Superior temporal gyrus (tissue), 1 donor: Measurements from ENCODE around the gene INPP4B.
A peak's percentile ranks its signal among the peaks of the same experiment; 100 is the strongest.
"Not testable (repeated sequence)": the region's sequence is repeated elsewhere in the genome, so short reads cannot be mapped to it uniquely, and the experiment has no call there.

Experiments
- DNase-seq: peaks from one replicate; pipeline ENCODE4 v3.0.0-alpha.2; 2016; ENCODE audit errors: extremely low spot score

INPP4B gene

GRCh38 chr4:142826503-142827241 is 19.4 kb downstream of the INPP4B start:
- DNase-seq: no peak

DNA sequence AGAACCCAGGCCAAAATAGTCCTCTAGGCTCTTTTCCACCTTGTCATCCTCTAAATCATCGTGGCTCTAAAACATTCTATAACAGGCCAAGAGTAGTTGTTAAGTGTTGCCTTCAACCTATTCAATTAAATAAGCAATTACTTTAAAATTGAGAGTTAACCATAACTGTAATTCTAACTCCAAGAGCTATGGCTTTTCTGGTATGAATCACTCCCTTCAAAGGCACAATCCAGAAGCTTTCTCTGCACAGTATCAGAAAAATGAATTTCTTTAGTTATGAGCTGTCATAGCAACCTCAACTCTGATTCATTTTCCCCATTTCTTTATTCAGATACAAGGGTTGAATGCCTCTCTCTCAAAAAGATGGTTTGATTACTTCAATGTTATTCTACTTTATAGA is 21.7 kb downstream of the INPP4B start:
- no peak for DNase-seq

GRCh38 chr4:142823796-142824195 is 22.3 kb downstream of the INPP4B start:
- no peak for DNase-seq

DNA sequence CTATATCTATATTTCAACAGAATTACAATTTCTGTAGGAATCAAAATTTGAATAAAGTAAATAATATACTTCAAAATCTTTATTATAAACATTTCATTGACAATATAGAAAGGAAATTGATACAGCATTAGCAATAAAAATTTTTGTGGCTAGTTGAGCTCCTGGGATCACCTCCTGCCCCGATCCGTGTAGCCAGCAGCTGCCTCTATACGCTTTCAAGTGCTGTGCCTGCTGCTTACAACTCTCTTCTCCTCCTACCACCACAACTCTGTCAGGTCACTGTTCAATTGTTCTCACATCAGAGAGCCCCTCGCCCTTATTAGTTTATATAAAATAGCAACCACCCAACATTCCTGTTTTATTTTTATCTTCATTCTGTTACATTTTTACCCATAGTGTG is 27.6 kb downstream of the INPP4B start:
- DNase-seq: no peak

GRCh38 chr4:142818031-142818430 is 28.1 kb downstream of the INPP4B start:
- no peak for DNase-seq

DNA sequence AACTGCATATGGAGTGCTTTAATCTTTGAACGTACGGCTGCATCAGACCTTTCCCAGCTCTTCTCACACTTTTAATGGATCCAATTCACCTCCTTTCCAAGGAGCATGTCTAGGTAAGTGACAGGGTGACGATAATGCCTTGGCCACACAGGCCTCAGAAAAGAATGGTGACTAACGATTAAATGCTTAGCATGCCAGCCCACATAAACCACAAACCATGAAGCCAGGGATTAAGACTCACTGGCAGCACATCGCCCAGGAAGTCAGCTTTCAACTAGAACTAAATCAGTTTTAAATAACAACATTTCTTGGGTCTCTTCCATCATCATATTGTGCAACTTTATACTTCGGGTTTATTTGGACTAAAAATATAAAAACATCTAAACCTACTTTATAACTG is 28.7 kb downstream of the INPP4B start:
- DNase-seq: no peak

DNA sequence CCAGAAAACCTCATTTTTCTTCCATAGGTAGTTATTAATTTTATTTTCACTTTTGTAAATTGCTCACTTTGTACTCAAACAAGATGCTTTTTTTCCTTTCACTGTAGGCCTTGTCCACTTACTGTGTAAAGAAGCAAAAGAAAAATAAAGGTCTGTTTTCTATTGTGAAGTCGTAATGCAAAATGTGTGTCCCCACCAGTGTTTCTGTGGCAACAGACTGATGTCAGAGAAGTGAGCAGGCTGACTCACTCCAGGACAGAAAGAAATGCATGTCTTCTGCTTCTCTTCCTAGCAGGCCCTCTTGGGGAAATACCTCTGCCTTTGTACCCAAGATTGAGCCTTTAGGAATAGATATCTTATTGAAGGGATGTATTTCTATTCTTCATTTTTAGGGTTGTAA is 30.3 kb downstream of the INPP4B start:
- DNase-seq: no peak

DNA sequence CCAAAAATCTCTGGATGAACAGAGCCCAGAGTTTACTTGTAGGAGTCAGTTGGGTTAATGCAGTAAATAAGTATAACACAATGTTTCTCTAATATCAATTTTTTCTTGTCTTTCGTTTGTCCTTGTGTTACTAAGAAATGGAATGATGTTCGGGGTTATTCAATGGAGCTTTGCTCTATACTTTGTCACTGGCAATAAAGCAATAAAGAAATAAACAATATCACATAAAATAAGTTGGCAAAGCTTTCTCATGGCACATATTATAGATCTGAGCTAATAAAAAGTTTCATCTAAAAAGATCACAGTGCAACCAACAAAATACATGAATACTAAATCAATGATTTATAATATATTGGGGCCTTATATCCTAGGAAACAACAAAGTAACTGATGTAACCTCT is 32.7 kb downstream of the INPP4B start:
- no peak for DNase-seq

DNA sequence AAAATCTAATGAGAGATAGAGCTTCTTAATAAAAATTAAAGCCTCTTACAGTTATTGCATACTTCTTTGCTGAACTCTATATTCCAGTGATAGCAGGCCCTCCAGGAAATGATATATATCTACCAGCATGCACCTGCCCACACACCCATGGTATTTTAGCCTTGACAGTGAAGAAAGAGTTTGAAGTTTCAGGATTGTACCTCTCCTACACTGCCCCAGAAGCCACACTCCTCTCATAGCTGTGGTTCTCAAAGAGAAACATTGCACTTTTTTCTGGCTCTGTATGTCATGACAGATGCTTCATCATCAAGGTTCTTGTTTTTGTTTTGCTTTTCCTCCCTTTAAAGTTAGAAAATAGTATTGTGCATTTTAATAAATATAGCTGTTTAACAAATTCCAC is 34.0 kb downstream of the INPP4B start:
- DNase-seq: no peak

DNA sequence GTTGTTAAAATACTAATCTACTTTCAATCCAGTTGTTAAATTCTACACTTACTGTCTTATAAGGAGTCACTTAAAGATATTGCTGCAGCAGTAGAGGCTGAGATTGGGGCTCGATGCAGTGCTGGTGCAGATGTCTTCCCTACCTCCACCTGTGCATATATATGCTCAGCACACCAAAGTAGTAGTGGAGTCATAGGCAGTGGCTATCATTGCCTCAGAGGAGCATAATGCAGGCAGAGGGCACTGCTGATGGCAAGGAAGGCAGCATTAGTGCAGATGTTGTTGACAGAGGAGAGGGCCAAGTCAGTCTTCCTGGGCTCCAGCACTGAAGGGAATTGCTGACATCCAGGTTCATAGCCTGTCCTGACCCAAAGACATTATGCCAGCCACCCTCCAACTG is 35.1 kb downstream of the INPP4B start:
- no peak for DNase-seq

- no peak for DNase-seq
Observed at GRCh38 chr4:142809559-142809958, 36.5 kb downstream of the INPP4B start.

GRCh38 chr4:142803879-142804278 is 42.2 kb downstream of the INPP4B start:
- DNase-seq: not testable (repeated sequence)

- no peak for DNase-seq
Observed at GRCh38 chr4:142801966-142802365, 44.1 kb downstream of the INPP4B start.

DNA sequence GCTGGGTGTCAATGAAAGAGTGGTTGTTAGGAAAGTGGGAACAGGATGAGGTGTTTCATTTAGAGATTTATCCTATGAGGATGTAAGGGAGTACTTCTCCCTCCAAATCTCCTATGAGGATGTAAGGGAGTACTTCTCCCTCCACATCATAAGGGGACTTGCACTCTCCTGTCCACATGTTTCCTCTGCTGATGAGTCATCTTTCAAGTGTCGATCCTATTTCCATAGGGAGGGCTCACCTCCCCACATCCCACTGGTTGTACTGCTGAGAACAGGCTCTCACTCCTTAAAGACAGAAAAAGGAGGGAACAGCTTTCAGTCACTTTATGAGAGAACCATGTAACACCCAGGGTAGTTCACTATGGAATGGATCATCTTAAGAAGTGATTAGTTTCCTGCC is 65.0 kb downstream of the INPP4B start:
- DNase-seq: no peak

DNA sequence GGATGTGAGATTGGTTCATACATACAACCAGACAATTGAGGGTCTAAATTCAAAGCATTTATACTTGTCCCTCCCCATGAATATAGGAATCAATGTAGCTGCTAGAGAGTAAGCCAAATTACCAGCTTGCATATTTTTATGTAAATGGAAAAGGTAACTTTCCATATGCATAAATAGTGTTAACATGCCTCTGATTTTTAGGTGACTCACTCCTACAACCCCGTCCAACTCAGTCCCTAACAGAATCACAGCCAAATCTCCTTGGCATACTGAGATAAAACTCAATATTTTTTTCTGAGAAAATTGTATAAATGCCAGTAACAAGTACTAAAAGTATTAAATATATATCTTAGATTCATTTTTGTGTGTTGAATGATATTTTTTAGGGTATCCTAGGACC is 67.2 kb downstream of the INPP4B start:
- peak; percentile 51 for DNase-seq

DNA sequence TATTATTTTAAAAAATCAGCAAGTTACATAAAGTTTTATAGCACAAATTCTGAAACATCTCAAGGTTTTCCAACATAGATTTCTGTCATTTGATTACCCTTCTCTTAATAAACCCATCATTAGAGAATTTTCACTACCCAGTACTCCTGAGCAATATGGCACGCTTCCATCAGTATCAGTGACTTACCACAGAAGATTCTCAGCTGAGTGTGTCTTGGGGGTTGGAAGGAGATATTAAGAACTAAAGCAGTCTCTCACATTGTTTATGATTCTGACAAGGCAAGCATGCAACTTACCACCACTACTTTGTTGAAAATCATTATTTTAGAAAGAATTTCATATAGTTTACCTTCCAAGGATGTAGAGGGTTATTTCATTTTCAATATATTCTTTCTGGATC is 67.7 kb downstream of the INPP4B start:
- DNase-seq: no peak

GRCh38 chr4:142777045-142777743 is 68.9 kb downstream of the INPP4B start:
- DNase-seq: no peak

GRCh38 chr4:142776026-142776425 is 70.1 kb downstream of the INPP4B start:
- DNase-seq: no peak

DNA sequence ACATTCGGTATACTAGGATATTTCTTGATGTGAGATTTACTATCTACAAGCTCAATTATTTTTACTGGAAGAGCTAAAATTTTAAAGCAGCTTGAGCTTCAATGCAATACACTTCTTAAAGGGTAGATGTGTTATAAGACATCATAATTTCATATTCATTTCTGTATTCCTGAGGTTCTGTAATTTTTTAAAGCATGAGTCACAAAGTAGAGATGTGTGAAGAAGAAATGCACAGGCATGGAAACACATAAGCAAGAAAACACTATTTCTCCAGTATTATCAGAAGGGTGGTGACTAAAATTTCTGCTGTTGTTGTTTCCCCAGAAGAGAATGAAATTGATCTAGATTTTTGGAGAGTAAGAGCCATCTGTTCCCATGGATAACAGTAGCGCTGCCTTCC is 72.6 kb downstream of the INPP4B start:
- DNase-seq: peak; percentile 42

DNA sequence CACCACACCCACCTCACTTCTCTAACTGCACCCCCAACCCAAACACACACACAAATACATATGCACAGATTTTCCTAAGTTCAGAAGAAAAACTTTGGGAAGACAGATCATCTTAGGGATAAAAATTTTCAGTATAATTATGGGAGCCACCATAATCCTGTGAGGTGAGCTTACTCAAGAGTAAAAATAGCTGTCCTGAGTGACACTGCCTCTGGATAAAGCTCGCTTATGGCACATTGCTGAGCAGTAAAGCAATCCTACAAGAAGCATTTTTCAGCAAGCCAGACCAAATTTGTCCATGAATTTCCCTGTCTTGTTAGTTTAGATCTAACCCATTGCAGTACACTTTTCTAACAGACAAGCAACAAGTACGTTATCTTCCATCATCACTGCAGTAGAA is 83.8 kb downstream of the INPP4B start:
- no peak for DNase-seq

- DNase-seq: no peak
Observed at GRCh38 chr4:142752202-142752786, 93.8 kb downstream of the INPP4B start.

- no peak for DNase-seq
Observed at GRCh38 chr4:142743121-142743825, 102.8 kb downstream of the INPP4B start.

DNA sequence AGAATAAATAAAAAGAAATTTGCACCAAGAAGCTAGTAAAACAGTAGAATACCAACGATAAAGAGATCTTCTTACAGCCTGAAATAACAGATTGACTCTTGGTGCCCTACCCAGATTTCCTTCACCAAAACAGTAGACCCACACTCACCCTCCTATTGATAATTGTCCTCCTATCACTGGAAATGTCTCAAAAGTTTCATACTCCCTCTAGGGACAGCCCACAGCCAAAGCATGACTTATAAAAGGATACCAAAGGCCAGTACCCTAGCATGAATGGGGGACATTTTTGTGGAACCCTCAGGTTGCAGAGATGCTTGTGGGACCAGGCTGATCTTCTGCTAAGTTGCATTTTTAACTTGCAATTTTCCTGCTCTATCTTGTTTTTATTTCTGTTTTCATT is 104.1 kb downstream of the INPP4B start:
- DNase-seq: no peak
